Astrocyte (in vitro differentiated cells and primary cell): ENCODE results near the gene MEP1B.

Experiments
- EZH2 ChIP-seq: IDR thresholded peaks from 2 replicates; pipeline ENCODE4 v1.6.1; 2012; ENCODE audit warnings: mild to moderate bottlenecking, low read length, inconsistent platforms; ENCODE audit not compliant: insufficient read depth
- TF ChIP-seq, protein P1 (sequence below): IDR thresholded peaks from 2 replicates; pipeline ENCODE4 v1.5.1; 2011; ENCODE audit warnings: low read depth, mild to moderate bottlenecking, inconsistent platforms, low read length, moderate library complexity; ENCODE audit not compliant: insufficient read depth

DNA sequence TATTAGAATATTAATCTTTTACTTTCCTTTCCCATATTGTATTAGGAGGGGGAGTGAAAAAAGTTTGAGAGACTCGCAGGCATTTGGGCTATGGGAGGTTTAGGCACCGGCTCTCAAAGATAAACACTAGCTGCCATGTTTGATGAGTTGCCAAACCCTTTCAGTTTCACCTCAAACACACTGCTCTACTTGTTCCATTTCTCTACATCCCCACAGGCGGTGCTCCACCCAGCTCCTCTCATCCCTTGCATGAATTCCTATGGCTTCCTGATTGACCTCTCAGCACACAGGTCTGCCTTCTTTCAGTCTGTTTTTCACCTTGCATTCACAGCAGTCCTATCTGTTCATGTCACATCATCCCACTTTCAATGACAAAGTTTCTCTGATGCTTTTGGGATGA lies 65.7 kb downstream of the MEP1B start:
- TF ChIP-seq, protein P1, sequence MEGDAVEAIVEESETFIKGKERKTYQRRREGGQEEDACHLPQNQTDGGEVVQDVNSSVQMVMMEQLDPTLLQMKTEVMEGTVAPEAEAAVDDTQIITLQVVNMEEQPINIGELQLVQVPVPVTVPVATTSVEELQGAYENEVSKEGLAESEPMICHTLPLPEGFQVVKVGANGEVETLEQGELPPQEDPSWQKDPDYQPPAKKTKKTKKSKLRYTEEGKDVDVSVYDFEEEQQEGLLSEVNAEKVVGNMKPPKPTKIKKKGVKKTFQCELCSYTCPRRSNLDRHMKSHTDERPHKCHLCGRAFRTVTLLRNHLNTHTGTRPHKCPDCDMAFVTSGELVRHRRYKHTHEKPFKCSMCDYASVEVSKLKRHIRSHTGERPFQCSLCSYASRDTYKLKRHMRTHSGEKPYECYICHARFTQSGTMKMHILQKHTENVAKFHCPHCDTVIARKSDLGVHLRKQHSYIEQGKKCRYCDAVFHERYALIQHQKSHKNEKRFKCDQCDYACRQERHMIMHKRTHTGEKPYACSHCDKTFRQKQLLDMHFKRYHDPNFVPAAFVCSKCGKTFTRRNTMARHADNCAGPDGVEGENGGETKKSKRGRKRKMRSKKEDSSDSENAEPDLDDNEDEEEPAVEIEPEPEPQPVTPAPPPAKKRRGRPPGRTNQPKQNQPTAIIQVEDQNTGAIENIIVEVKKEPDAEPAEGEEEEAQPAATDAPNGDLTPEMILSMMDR: no peak
- no peak for TF ChIP-seq EZH2
